Limb (tissue), 2 donors: ENCODE results near the gene ASCC1.

Source experiments
- DNase-seq, 2 donors: peaks; one replicate each; pipeline ENCODE4 v3.0.0-alpha.2; 2016; ENCODE audit errors: extremely low spot score in 2 of 2

Gene ASCC1, protein sequence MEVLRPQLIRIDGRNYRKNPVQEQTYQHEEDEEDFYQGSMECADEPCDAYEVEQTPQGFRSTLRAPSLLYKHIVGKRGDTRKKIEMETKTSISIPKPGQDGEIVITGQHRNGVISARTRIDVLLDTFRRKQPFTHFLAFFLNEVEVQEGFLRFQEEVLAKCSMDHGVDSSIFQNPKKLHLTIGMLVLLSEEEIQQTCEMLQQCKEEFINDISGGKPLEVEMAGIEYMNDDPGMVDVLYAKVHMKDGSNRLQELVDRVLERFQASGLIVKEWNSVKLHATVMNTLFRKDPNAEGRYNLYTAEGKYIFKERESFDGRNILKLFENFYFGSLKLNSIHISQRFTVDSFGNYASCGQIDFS

DNA sequence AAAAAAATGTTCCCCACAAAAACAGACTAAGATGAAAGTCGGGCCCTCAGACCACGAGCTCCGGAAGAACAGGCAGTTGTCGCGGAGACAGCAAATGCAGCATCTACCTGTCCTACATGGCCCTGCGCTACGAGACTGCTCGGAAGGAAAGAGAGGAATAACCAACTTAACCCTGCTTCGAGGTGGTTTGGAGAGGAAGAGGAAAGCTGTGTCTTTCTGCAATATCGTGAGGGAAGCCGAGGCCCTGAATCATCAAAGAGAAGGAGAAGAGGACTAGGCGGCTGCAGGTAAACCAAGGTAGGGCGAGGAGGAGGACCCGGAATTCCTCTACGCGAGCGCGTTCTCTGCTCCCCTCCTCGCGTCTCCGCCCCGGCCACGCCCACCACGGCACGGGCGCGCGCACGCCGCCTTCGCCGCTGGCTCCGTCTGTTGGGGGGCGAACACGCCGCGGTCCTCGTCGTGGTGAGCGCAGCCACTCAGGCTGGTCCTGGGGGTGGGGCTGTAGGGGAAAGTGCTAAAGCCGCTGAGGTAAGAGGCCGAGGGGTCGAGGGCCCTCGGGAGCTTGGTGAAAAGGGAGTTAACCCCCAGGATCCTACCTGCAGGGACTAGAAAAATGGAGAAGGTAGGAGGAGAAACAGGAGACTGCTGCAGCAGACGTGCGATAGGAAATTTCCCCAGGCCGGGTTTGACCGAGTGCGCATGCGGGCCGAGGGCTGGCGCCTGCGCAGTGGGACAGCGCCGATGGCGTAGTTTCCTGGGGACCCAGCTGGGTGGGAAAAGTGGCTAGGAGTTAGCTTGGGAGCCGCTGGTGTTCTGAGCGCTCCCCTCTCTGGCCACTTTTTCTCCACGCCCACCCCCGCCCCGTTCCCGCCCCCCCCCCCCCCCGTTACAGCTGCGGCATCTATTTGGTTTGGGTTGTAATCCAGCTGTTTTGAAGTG is at the start of gene ASCC1, which contains the start of gene ANAPC16:
TSS of gene ASCC1 (minus strand) at position 666 of the 939 bp plus-strand sequence. CDS start 2,978 bp downstream, outside the sequence.
TSS of gene ANAPC16 (plus strand) at position 402 of the 939 bp plus-strand sequence. CDS start 7,903 bp downstream, outside the sequence.
- peak; percentile 95 to 98 for DNase-seq

- no peak for DNase-seq
Observed at GRCh38 chr10:72265508-72265907, 49.4 kb upstream of the ASCC1 start.

DNA sequence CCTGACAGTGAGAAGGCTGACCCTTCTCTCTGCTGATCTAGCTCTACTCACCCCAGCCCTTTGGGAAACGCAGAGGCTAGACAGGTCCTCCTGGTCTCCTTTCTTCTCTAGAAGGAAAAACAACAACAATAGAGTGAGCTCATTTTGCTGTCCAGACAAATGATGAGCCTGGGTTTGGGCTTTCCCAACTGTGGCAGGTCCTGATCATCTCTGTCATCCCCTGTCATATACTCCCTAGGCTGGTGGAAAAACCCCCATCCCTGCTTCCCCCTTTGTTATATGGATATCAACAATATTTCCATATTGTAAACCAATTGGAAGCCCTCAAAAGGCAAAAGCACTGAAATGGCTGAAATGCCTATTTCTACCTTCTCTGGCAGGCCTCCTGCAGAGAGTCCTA is 48.5 kb upstream of the ASCC1 start:
- DNase-seq = no peak

DNA sequence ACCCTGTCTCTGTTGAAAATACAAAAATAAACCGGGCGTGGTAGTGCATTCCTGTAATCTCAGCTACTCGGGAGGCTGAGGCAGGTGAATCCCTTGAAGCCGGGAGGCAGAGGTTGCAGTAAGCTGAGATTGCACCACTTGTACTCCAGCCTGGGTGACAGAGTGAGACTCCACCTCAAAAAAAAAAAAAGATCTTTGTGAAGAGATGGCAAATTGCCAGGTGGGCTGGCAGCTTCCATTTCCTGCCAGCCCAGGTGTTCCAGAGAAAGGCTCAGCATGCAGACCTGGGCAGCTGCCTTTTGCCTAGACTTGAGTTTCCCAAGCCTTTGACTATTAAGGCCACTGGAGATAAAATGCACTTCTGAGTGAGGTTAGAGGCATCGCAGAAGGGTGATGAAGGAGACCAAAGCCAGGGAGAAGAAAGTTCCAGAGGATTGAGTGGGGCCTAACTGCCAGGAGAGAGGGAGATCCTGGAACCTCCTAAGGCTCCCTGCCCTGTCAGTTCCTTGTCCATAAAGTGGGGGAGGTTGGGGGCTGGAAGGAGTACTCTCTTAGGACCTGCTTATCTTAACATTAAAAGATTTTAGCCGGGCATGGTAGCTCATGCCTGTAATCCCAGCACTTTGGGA is 47.7 kb upstream of the ASCC1 start:
- no peak for DNase-seq

DNA sequence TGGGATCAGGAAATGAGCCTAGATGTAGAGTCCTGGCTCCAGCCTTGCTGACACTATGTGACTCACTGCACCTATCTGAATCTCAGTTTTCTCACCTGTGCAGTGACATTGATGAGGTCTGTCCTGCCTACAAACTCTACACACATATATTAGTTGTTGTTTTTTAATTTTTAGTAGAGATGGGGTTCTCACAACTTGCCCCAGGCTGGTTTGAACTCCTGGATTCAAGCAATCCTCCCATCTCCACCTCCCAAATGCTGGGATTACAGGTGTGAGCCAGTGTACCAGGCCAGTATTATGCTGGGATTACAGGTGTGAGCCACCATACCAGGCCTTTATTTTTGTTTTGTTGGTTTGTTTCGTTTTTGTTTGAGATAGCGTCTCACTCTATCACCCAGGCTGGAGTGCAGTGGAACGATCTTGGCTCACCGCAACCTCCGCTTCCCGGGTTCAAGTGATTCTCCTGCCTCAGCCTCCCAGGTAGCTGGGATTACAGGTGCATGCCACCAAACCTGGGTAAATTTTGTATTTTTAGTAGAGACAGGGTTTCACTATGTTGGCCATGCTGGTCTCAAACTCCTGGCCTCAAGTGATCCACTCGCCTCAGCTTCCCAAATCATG is 45.8 kb upstream of the ASCC1 start:
- DNase-seq = no peak

DNA sequence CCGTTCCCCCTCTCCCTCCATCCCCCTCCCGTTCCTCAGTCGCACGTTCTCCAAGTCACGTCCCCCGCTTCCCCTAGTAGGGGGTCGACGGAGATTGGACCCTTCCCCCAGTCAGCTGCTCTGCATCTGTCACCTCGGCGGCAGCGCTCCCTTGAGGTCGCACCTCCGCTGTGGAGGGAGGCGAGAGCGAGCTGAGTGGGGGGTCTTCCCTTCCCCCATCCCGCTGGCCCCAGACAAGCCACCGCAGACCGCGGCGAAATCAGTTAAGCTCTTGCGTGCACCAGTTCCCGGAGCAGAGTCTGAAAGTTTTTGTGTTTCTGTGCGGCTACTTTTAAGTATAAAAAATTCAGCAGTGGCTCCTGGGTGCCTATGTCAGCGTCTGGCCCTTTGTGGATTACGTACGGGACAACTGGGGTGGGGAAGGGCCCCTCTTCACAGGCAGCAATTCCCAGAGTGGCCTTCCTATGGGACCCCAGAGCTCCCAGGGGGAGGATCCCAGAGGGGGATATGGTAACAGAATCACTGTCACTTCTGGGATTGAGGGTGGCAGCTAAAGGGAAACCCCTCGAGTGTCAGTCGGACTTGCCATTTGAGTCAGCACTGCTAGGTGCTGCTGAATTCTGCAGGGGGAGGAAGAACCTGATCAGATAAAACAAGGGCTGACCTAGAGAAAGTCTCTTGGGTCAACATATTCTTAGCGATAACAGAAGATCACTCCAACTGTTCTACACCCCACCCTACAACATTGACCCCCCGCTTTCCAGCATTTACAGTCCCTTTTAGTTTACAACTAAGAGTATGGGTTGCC is 45.1 kb upstream of the ASCC1 start:
- peak in 1 of 2 donors; percentile 94 for DNase-seq

GRCh38 chr10:72260239-72260975 is 44.3 kb upstream of the ASCC1 start:
- DNase-seq = peak in 1 of 2 donors; percentile 89

- peak in 1 of 2 donors; percentile 85 for DNase-seq
Observed at GRCh38 chr10:72259491-72260238, 43.6 kb upstream of the ASCC1 start.

DNA sequence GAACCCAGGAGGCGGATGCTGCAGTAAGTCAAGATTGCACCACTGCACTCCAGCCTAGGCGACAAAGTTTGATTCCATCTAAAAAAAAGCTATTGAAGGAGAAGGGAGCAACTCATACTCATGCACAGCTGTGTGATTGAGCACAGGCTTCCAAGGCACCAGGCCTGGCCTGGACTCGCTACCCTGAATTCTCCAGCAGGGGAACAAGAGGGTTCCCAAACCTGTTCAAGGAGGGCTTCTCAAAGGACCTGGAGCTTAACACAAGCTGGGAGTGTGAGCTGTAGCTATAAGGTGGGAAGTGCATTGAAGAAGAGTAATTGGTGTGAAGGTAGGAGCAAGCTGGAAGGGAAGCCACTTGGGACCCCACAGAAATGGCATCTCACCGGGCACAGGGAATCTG is 42.5 kb upstream of the ASCC1 start:
- DNase-seq = no peak

DNA sequence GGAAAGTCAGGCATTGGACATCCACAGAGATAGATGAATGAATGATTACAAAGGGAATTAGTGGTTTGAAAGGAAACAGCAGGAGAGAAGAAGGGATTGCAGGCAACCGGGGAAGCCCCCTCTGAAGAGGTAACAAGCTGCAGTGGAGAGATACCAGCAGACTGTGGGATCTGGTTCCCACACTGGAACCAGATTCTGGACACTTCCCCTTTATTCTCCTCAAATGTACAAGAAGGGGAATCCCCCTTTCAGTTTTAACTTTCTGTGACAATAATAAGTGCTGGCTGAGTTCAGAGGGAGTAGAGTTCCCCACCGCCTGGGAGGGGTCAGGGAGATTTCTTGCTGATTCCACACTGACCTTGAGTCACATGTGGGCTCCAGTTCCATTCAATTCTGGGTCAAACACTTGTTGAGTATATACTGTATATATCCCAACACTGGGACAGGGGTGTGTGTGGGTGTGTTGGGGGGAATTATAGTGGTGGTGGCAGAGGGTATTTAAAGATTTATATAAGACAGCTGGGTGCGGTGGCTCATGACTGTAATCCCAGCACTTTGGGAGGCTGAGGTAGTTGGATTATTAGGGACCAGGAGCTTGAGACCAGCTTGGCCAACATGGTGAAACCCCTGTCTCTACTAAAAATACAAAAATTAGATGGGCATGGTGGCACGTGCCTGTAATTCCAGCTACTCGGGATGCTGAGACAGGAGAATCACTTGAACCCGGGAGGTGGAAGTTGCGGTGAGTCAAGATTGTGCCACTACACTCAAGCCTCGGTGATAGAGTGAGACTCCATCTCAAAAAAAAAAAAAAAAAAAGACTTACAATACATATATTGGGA is 41.2 kb upstream of the ASCC1 start:
- no peak for DNase-seq

DNA sequence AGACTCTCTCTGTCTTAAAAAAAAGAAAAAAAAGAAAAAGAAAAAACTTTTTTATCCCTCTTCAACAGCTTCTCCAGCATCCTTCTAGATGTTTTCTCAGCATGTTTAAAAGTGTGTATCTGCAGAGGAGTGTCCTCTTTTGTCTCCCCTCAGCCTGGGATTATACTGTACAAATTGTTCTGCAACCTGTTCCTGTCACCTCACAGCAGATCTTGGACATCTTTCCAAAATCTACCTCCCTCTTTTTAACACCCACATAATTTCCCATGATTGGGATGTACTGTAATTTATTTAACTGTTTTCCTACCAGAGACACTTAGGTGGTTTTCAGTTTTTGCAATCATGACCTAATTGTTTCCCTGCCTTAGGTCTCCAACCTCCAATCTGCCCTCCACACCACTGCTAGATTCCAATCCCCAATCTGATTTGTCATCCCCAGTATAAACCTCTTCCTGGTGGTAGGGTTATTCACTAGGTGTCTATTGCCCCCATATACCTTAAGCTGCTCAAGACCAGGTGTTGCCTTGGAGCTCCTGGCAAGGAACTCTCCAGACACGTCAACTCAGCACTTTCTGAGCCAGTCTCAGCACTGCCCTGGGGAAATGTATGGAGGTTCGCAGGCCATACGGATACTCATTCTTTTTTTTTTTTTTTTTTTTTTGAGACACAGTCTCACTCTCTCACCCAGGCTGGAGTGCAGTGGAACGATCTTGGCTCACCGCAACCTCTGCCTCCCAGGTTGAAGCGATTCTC is 40.1 kb upstream of the ASCC1 start:
- no peak for DNase-seq

GRCh38 chr10:72254813-72255568 is 38.9 kb upstream of the ASCC1 start:
- DNase-seq = peak; percentile 76 to 81

DNA sequence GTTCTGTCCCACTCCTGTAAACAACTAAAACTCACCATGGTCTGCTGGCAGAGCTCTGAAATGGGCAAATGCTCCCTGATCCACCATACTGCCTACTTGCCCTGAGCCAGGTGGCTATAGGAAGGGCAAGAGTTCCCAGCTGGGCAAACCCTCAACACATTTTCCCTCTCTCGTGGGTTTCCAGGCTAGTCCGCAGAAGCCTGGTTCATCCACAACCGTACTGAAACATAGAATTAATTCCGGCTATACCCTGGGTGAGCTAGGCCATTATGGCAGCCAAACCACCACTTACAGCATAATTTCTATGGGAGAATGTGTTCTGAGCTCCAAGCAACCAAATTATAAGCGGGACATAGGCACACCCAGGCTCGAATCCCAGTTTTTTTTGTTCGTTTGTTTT is 37.5 kb upstream of the ASCC1 start:
- no peak for DNase-seq

GRCh38 chr10:72252972-72253371 is 36.9 kb upstream of the ASCC1 start:
- DNase-seq = peak in 1 of 2 donors; percentile 49

DNA sequence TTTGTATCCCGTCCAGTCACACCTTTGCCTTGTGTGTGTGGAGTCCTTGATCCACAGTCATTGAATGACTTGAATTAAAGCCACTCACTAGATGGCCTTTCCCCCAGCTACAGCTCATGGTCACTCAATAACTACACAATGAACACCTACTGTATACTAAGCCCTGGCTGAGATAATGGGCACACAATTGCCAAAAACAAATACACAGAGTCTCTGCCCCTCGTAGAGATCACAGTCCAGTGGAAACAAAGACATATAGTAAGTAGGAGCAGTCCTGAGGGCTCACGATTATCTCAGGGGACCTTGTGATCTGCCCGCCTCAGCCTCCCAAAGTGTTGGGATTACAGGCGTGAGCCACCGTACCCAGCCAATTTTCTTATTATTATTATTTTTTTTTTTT is 35.6 kb upstream of the ASCC1 start:
- no peak for DNase-seq

DNA sequence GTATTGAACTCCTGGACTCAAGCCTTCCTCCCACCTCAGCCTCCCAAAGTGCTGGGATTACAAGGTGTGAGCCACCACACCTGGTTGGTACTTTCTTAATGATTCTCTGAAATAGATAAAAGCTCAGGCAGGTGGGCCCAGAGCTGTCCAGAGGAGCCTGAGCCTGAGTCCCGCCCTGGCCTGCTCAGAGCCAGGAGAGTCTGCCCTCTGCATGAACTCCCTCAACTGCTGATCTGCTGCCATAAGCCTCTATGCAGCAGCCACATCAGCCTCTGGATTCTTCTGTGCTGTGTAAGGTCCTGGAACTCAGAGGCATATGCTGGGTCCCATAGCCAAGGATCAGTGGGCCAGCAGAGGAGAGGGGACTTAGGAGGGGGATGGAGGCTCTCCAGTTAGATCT is 34.6 kb upstream of the ASCC1 start:
- peak in 1 of 2 donors; percentile 60 for DNase-seq
